Breast epithelium (tissue), 3 donors: ENCODE measurements around the gene MORF4L2.

Source experiments
- CTCF ChIP-seq, 3 donors: fragments of 450-650 bp; IDR thresholded peaks; one replicate each; pipeline ENCODE4 v1.5.1; 2016 to 2017; ENCODE audit warnings: antibody characterized with exemption in 3 of 3, mild to moderate bottlenecking in 3 of 3, moderate library complexity in 3 of 3
- POLR2A ChIP-seq: fragments of 450-650 bp; IDR thresholded peaks from one replicate; pipeline ENCODE4 v1.6.1; 2016; ENCODE audit warnings: antibody characterized with exemption, mild to moderate bottlenecking, moderate library complexity
- POLR2AphosphoS5 ChIP-seq, 3 donors: sonication (generic); formaldehyde crosslinking; IDR thresholded peaks; one replicate each; pipeline ENCODE4 v1.6.1; 2017; ENCODE audit warnings: antibody characterized with exemption in 3 of 3

GRCh38 chrX:103628386-103629317 lies 57.8 kb downstream of the MORF4L2 start, which contains the start of gene TCEAL1:
- TF ChIP-seq CTCF (IDR thresholded peaks at IDR 0.05) (no peak), POLR2A (no peak), POLR2AphosphoS5 (IDR thresholded peaks at IDR 0.05) (peak in 1 of 3 donors; percentile 46)
